GM12878 (cell line): ENCODE data around the gene ZNF682. TPM values are rescaled to one million over a fixed set of nuclear protein-coding genes. Genes with fewer than 3 reads are reported as not detected.

Experiments used
- ATAC-seq: fragments of 200-7000 bp; cut with Tn5 transposase; 3 replicates; pipeline ENCODE4 v1.9.1; 2020; ENCODE audit warnings: mild to moderate bottlenecking, moderate library complexity
- BruUV-seq: library from RNA; stranded (reverse); fragments of 400-500 nt; replicated peaks from 2 replicates; lab custom pipeline; 2021; lab: Mats Ljungman, UMichigan
- CTCF ChIA-PET: fragments of 300-600 bp; sonication (Branson Sonifier 250); formaldehyde crosslinking; extraction: SDS; loops from one replicate; lab custom pipeline; 2021; ENCODE audit warnings: inconsistent platforms; lab: Yijun Ruan, JAX
- POLR2A ChIA-PET: fragments of 350-600 bp; formaldehyde crosslinking; extraction: SDS; loops from one replicate; lab custom pipeline; 2021; ENCODE audit warnings: inconsistent platforms; lab: Charles Lee
- RAD21 ChIA-PET: fragments of 300-600 bp; sonication (Branson Sonifier 250); formaldehyde crosslinking; loops from one replicate; lab custom pipeline; 2023; ENCODE audit warnings: antibody characterized with exemption; ENCODE audit not compliant: unreplicated experiment; lab: Charles Lee
- SMC1A ChIA-PET: fragments of 300-600 bp; sonication (Branson Sonifier 250); formaldehyde crosslinking; loops from one replicate; lab custom pipeline; 2023; ENCODE audit not compliant: unreplicated experiment, uncharacterized antibody; lab: Charles Lee
- DNase-seq: peaks from one replicate; pipeline ENCODE4 v3.0.0-alpha.2; 2011; ENCODE audit warnings: low read depth, low spot score
- FAIRE-seq: peaks from 3 replicates; lab custom pipeline; 2011; peaks lifted over from hg19 to GRCh38; lab: Jason Lieb, UNC
- H2AFZ ChIP-seq: 2 replicates; pipeline ENCODE4 v1.6.0; 2011; ENCODE audit warnings: low read depth, low read length, control low read depth; ENCODE audit not compliant: control insufficient read depth
- H3K27ac ChIP-seq: 2 replicates; pipeline ENCODE4 v1.5.1; 2011; ENCODE audit warnings: control low read depth; ENCODE audit not compliant: control insufficient read depth, insufficient read depth
- H3K27me3 ChIP-seq, 2 experiments: replicated peaks in 1 of 2; 2 replicates each; pipeline versions ENCODE4 v1.6.0 to v1.6.1; 2011; ENCODE audit warnings: low read length in 1 of 2; ENCODE audit not compliant: control insufficient read depth in 2 of 2, insufficient read depth in 2 of 2
- H3K36me3 ChIP-seq, 2 experiments: 2 replicates each; pipeline ENCODE4 v1.5.1; 2011; ENCODE audit warnings: low read length in 1 of 2; ENCODE audit not compliant: control insufficient read depth in 2 of 2, insufficient read depth in 2 of 2
- H3K4me1 ChIP-seq: 2 replicates; pipeline ENCODE4 v1.6.1; 2011; ENCODE audit warnings: mild to moderate bottlenecking, low read length, moderate library complexity, mixed read lengths; ENCODE audit not compliant: control insufficient read depth, insufficient read depth
- H3K4me2 ChIP-seq: 2 replicates; pipeline ENCODE4 v1.6.0; 2011; ENCODE audit warnings: control low read depth; ENCODE audit not compliant: control insufficient read depth, insufficient read depth
- H3K4me3 ChIP-seq: fragments of 200-600 bp; sonication (generic); 2 replicates; pipeline ENCODE4 v1.5.1; 2016
- H3K79me2 ChIP-seq: 2 replicates; pipeline ENCODE4 v1.6.0; 2011; ENCODE audit warnings: low read length; ENCODE audit not compliant: control insufficient read depth, insufficient read depth
- H3K9ac ChIP-seq: 2 replicates; pipeline ENCODE4 v1.8.0; 2011; ENCODE audit warnings: low read length, control low read depth, mixed read lengths; ENCODE audit not compliant: control insufficient read depth, insufficient read depth
- H3K9me3 ChIP-seq: replicated peaks from 3 replicates; pipeline ENCODE4 v1.5.1; 2011; ENCODE audit warnings: mild to moderate bottlenecking, low read length; ENCODE audit not compliant: control insufficient read depth, insufficient read depth
- H4K20me1 ChIP-seq: 2 replicates; pipeline ENCODE4 v1.6.0; 2011; ENCODE audit not compliant: control insufficient read depth, insufficient read depth
- CEBPB ChIP-seq, 2 experiments: fragments of 150-350 bp in 1 of 2; IDR thresholded peaks; 2 replicates each; pipeline ENCODE4 v1.6.1; 2012 to 2014; ENCODE audit warnings: low read depth in 2 of 2, low read length in 2 of 2, borderline replicate concordance in 1 of 2, inconsistent platforms in 1 of 2
- GATAD2B ChIP-seq: fragments of 450-650 bp; conservative IDR thresholded peaks from 2 replicates; pipeline ENCODE4 v1.6.1; 2017; ENCODE audit warnings: low read depth, mild to moderate bottlenecking, moderate library complexity
- HDAC2 ChIP-seq: fragments of 200-600 bp; sonication (generic); IDR thresholded peaks from 2 replicates; pipeline ENCODE4 v1.6.1; 2017
- IKZF2 ChIP-seq, 2 experiments: fragments of 450-650 bp; IDR thresholded peaks; 2 replicates each; pipeline ENCODE4 v1.6.1; 2017; ENCODE audit warnings: mild to moderate bottlenecking in 2 of 2, moderate library complexity in 2 of 2
- MYB ChIP-seq: fragments of 150-350 bp; IDR thresholded peaks from 2 replicates; pipeline ENCODE4 v1.6.1; 2014; ENCODE audit warnings: mild to moderate bottlenecking, low read depth, low read length, borderline replicate concordance
- NFYB ChIP-seq: IDR thresholded peaks from 2 replicates; pipeline ENCODE4 v1.6.1; 2011; ENCODE audit warnings: low read depth, mild to moderate bottlenecking, low read length, improper control_type of control experiment, moderate library complexity; ENCODE audit not compliant: insufficient read depth
- PKNOX1 ChIP-seq: fragments of 450-650 bp; IDR thresholded peaks from 2 replicates; pipeline ENCODE4 v1.6.1; 2016; ENCODE audit warnings: mild to moderate bottlenecking
- POLR2AphosphoS5 ChIP-seq: IDR thresholded peaks from 2 replicates; pipeline ENCODE4 v1.6.1; 2011; ENCODE audit warnings: mild to moderate bottlenecking, low read length, inconsistent platforms
- RAD51 ChIP-seq: fragments of 450-650 bp; IDR thresholded peaks from 2 replicates; pipeline ENCODE4 v1.6.1; 2016; ENCODE audit warnings: moderate library complexity, mild to moderate bottlenecking, inconsistent platforms
- RCOR1 ChIP-seq: conservative IDR thresholded peaks from 2 replicates; pipeline ENCODE4 v1.6.1; 2012; ENCODE audit warnings: low read depth, low read length, improper control_type of control experiment
- SMAD5 ChIP-seq: IDR thresholded peaks from 2 replicates; pipeline ENCODE4 v1.6.1; 2016; ENCODE audit warnings: antibody characterized with exemption, low read depth
- STAT3 ChIP-seq: IDR thresholded peaks from 2 replicates; pipeline ENCODE4 v1.6.1; 2011; ENCODE audit warnings: low read depth, low read length, improper control_type of control experiment
- SUPT20H ChIP-seq: IDR thresholded peaks from 2 replicates; pipeline ENCODE4 v1.6.1; 2011; ENCODE audit warnings: low read depth, mild to moderate bottlenecking, low read length, moderate library complexity, borderline replicate concordance; ENCODE audit not compliant: control insufficient read depth
- TARDBP ChIP-seq: IDR thresholded peaks from 2 replicates; pipeline ENCODE4 v1.6.1; 2016; ENCODE audit warnings: borderline replicate concordance
- ZNF384 ChIP-seq: IDR thresholded peaks from 2 replicates; pipeline ENCODE4 v1.6.1; 2012; ENCODE audit warnings: low read depth, mild to moderate bottlenecking, low read length, improper control_type of control experiment, borderline replicate concordance
- WGBS: methylation state at CpG from one replicate; pipeline ENCODE4 v1.1.6; 2016; ENCODE audit warnings: low lambda C conversion rate; ENCODE audit not compliant: insufficient replicate concordance, insufficient coverage; ENCODE audit errors: missing lambda C conversion rate; 5-methylcytosine and 5-hydroxymethylcytosine counted together
- in situ Hi-C: fragments of 300-500 bp; cut with MboI; formaldehyde crosslinking; loops from 9 replicates; pipeline ENCODE4 v1.14.3; 2018; ENCODE audit warnings: mixed read lengths
- intact Hi-C: fragments of 100-400 bp; cut with micrococcal nuclease; formaldehyde crosslinking; loops from one replicate; pipeline ENCODE4 v1.14.2; 2022; ENCODE audit not compliant: unreplicated experiment
- polyA plus RNA-seq, 11 experiments: library from polyadenylated mRNA; depleted of rRNA in 4 of 11; unstranded in 6 of 11; stranded (reverse) in 5 of 11; fragments of >200 nt; fragmentation: Nextera tagmentation in 4 of 11; fragmentation: Illumina TruSeq in 1 of 11; extraction: Ambion mirVana in 4 of 11; extraction: Trizol in 1 of 11; gene quantifications; 1 replicate in 1 of 11; 2 replicates in 10 of 11; pipeline versions ENCODE4 v1.2.1 to v1.2.3, GENCODE V29; 2011 to 2016; ENCODE audit warnings: inconsistent platforms in 2 of 11, missing spikeins in 2 of 11, low read depth in 1 of 11
- total RNA-seq, 4 experiments: library from RNA; depleted of rRNA in 3 of 4; stranded (reverse); fragments of >200 nt in 3 of 4; fragmentation: Illumina TruSeq in 1 of 4; extraction: Trizol in 1 of 4; gene quantifications; 2 replicates each; pipeline versions ENCODE4 v1.2.1 to v1.2.3, GENCODE V29; 2013 to 2021
- TF ChIP-seq, protein P1 (sequence below): fragments of 450-650 bp; IDR thresholded peaks from 2 replicates; pipeline ENCODE4 v1.6.1; 2017; ENCODE audit warnings: mild to moderate bottlenecking
- TF ChIP-seq, protein P2 (sequence below), 3 experiments: IDR thresholded peaks in 2 of 3; conservative IDR thresholded peaks in 1 of 3; 2 replicates each; pipeline ENCODE4 v1.5.1; 2011; ENCODE audit warnings: low read depth in 3 of 3, low read length in 3 of 3, mild to moderate bottlenecking in 3 of 3, control low read depth in 2 of 3, moderate library complexity in 2 of 3, inconsistent platforms in 1 of 3, mixed read lengths in 1 of 3; ENCODE audit not compliant: control insufficient read depth in 2 of 3, insufficient read depth in 1 of 3; ENCODE audit errors: extremely low read depth in 1 of 3

ZNF682 gene
- total and polyA plus RNA-seq, 10 of the 15 experiments (the other 5 are each of a cell fraction or from before 2014, with no cell fraction given), result 0.06 to 1.6 (median 0.27) TPM; not detected in 3

DNA sequence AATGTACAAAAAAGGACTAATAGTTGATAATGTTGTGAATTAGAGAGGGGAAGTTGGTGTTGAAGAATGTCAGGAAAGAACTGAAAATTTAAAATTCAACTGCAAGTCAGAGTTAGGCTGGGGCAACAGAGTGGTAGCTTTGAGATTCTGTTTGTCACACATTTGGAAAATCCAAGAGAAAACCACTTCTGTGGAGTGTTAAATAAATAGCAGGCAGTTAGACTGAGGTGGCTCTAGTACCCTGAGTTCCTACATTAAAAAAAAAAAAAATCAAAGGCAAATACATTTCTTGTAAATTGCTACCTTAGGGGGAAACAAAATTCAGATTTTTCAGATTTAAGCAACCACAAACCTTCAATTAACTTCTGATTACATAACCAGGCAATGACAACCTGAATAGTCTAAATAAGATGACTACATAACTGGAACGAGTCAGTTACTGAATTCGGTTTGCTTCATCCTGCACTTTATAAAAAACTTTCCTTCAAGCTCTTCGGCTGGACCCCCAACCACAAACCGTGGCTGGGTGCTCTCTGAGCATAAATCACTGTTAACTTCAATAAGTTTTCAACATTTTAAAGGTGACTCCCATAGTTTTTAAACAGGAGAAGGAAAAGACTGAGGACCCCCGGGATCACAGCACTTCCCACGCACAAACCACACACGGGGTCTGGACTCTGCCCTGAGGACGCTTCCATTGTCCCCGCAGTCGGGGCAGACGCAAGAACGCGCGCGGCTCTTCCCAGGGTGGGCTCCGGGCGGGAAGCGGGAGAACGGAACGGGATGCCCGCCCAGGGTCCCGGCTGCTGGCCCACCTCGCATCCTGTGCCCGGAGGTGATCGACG, 725 bp downstream of the ZNF682 start (continued):
- TF ChIP-seq RCOR1 (no peak), GATAD2B (no peak), HDAC2 (no peak), TARDBP (no peak), RAD51 (no peak), NFYB (no peak), ZNF384 (no peak), CEBPB (IDR thresholded peaks at IDR 0.05; ENCODE audit: borderline replicate concordance in 1 of 2, low read depth in 2 of 2, low read length in 2 of 2) (no peak), IKZF2 (IDR thresholded peaks at IDR 0.05) (no peak), MYB (no peak), SMAD5 (no peak)

DNA sequence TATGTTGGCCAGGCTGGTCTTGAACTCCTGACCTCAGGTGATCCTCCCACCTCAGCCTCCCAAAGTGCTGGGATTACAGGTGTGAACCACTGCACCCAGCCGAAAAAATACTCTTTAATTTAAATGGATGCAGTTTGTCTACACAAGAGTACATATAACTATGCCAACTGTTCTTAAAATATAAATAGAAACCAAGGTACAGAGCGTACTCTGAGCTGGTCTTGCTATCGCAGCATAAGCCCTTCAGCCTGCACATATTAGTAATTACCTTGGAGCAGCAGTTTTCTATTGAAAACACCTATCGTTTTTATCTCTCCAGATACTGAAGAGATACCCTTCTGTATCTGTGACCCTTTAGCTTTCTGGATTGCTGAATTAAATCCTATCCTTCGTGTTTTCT, 3.4 kb downstream of the ZNF682 start:
- CTCF ChIA-PET, result no interaction called here
- SMC1A ChIA-PET, result no interaction called here
- intact Hi-C loops, result no loop called here

More for the DNA sequence above, 3.4 kb downstream of the ZNF682 start:
- Histone ChIP-seq H2AFZ (no peak overlapping the region), H3K36me3 (no peaks in the 10 kb centered on the region), H4K20me1 (no peaks in the 10 kb centered on the region), H3K79me2 (no peaks in the 10 kb centered on the region), H3K27ac (no peak overlapping the region), H3K27me3 (no peaks in the 10 kb centered on the region), H3K9ac (no peak overlapping the region), H3K4me3 (no peak overlapping the region), H3K9me3 (no peaks in the 10 kb centered on the region; the same call in 1 of the 3 replicates), H3K4me2 (no peak overlapping the region), H3K4me1 (no peaks in the 10 kb centered on the region)
- TF ChIP-seq, protein P1, sequence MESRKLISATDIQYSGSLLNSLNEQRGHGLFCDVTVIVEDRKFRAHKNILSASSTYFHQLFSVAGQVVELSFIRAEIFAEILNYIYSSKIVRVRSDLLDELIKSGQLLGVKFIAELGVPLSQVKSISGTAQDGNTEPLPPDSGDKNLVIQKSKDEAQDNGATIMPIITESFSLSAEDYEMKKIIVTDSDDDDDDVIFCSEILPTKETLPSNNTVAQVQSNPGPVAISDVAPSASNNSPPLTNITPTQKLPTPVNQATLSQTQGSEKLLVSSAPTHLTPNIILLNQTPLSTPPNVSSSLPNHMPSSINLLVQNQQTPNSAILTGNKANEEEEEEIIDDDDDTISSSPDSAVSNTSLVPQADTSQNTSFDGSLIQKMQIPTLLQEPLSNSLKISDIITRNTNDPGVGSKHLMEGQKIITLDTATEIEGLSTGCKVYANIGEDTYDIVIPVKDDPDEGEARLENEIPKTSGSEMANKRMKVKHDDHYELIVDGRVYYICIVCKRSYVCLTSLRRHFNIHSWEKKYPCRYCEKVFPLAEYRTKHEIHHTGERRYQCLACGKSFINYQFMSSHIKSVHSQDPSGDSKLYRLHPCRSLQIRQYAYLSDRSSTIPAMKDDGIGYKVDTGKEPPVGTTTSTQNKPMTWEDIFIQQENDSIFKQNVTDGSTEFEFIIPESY, result no peak
- TF ChIP-seq, protein P2, sequence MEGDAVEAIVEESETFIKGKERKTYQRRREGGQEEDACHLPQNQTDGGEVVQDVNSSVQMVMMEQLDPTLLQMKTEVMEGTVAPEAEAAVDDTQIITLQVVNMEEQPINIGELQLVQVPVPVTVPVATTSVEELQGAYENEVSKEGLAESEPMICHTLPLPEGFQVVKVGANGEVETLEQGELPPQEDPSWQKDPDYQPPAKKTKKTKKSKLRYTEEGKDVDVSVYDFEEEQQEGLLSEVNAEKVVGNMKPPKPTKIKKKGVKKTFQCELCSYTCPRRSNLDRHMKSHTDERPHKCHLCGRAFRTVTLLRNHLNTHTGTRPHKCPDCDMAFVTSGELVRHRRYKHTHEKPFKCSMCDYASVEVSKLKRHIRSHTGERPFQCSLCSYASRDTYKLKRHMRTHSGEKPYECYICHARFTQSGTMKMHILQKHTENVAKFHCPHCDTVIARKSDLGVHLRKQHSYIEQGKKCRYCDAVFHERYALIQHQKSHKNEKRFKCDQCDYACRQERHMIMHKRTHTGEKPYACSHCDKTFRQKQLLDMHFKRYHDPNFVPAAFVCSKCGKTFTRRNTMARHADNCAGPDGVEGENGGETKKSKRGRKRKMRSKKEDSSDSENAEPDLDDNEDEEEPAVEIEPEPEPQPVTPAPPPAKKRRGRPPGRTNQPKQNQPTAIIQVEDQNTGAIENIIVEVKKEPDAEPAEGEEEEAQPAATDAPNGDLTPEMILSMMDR (IDR thresholded peaks at IDR 0.05 in 2 of 3, conservative IDR thresholded peaks at IDR 0.05 in 1 of 3; ENCODE audit: control insufficient read depth in 2 of 3, extremely low read depth in 1 of 3, insufficient read depth in 1 of 3, low read depth in 3 of 3, low read length in 3 of 3), result no peak
- no peak for TF ChIP-seq POLR2AphosphoS5
- no peak for TF ChIP-seq PKNOX1
- TF ChIP-seq CEBPB (IDR thresholded peaks at IDR 0.05; ENCODE audit: borderline replicate concordance in 1 of 2, low read depth in 2 of 2, low read length in 2 of 2), result no peak
- TF ChIP-seq STAT3, result no peak
- no peak for TF ChIP-seq IKZF2 (IDR thresholded peaks at IDR 0.05)
- no peak for TF ChIP-seq SUPT20H
- DNase-seq, result no peak
- in situ Hi-C loops, result no loop called here
- no TSS peak for BruUV-seq
- FAIRE-seq, result no peak
- WGBS, result 79% methylated on average over 5 of the region's 5 CpGs
- ATAC-seq, result no peak
- RAD21 ChIA-PET, result no interaction called here
- POLR2A ChIA-PET, result no interaction called here
